HCT116 (cell line): ENCODE data around the gene RPL6. TPM values are rescaled to one million over a fixed set of nuclear protein-coding genes. Genes with fewer than 3 reads are reported as not detected.
A peak's percentile ranks its signal among the peaks of the same experiment; 100 is the strongest.

Experiments
- ATAC-seq: fragments of 200-7000 bp; cut with Tn5 transposase; 2 replicates; pipeline ENCODE4 v1.9.1; 2020; ENCODE audit warnings: mild to moderate bottlenecking, moderate library complexity
- BruUV-seq: library from RNA; stranded (reverse); fragments of 400-500 nt; replicated peaks from 2 replicates; lab custom pipeline; 2021; lab: Mats Ljungman, UMichigan
- CTCF ChIA-PET: fragments of 300-600 bp; sonication (Branson Sonifier 250); formaldehyde crosslinking; loops from one replicate; lab custom pipeline; 2021; ENCODE audit warnings: antibody characterized with exemption; lab: Charles Lee
- POLR2A ChIA-PET: fragments of 300-600, 350-600 bp; sonication (Branson Sonifier 250); formaldehyde crosslinking; loops from one replicate; lab custom pipeline; 2021; ENCODE audit warnings: antibody characterized with exemption; lab: Charles Lee
- RAD21 ChIA-PET, 2 experiments: fragments of 300-600 bp; sonication (Branson Sonifier 250); formaldehyde crosslinking; loops; one replicate each; lab custom pipeline; 2023; ENCODE audit warnings: low total read pairs in 2 of 2; ENCODE audit not compliant: uncharacterized antibody in 2 of 2, unreplicated experiment in 2 of 2, low non-redundant PET in 1 of 2; lab: Charles Lee
- DNase-seq: peaks from one replicate; pipeline ENCODE4 v3.0.0-alpha.2; 2010; ENCODE audit warnings: low read depth, low spot score
- H2AFZ ChIP-seq: fragments of 200-600 bp; shearing (Covaris generic), sonication (generic); 2 replicates; pipeline ENCODE4 v1.6.1; 2017; ENCODE audit warnings: low read depth, mixed run types, mixed read lengths, antibody characterized with exemption, low read length; ENCODE audit not compliant: poor library complexity, severe bottlenecking
- H3K27ac ChIP-seq: 2 replicates; pipeline ENCODE4 v1.5.1; 2012; ENCODE audit warnings: low read depth, low read length
- H3K27me3 ChIP-seq: fragments of 200-600 bp; sonication (generic); 2 replicates; pipeline ENCODE4 v1.6.1; 2016; ENCODE audit warnings: mixed run types, low read length, mixed read lengths; ENCODE audit not compliant: insufficient read depth
- H3K36me3 ChIP-seq, 2 experiments: fragments of 200-500 bp in 1 of 2; fragments of 200-600 bp in 1 of 2; sonication (Bioruptor generic) in 1 of 2; sonication (generic) in 1 of 2; 2 replicates each; pipeline versions ENCODE4 v1.5.1 to v1.6.1; 2014 to 2016; ENCODE audit warnings: low read length in 2 of 2, inconsistent platforms in 1 of 2, mixed read lengths in 1 of 2, mixed run types in 1 of 2; ENCODE audit not compliant: insufficient read depth in 2 of 2, control insufficient read depth in 1 of 2
- H3K4me1 ChIP-seq, 2 experiments: fragments of 200-600 bp in 1 of 2; sonication (generic) in 1 of 2; 2 replicates each; pipeline versions ENCODE4 v1.5.1 to v1.6.1; 2012 to 2017; ENCODE audit warnings: low read length in 2 of 2, inconsistent platforms in 1 of 2, mild to moderate bottlenecking in 1 of 2, mixed read lengths in 1 of 2, mixed run types in 1 of 2, moderate library complexity in 1 of 2; ENCODE audit not compliant: insufficient read depth in 2 of 2, control insufficient read depth in 1 of 2
- H3K4me2 ChIP-seq: fragments of 200-600 bp; sonication (generic); 2 replicates; pipeline ENCODE4 v1.6.1; 2017; ENCODE audit warnings: mixed run types, low read length, mixed read lengths
- H3K4me3 ChIP-seq, 2 experiments: fragments of 200-600 bp in 1 of 2; sonication (generic) in 1 of 2; replicated peaks in 1 of 2; 2 replicates each; pipeline ENCODE4 v1.5.1; 2011 to 2016; ENCODE audit warnings: low read length in 2 of 2, control low read depth in 1 of 2, low read depth in 1 of 2, mild to moderate bottlenecking in 1 of 2, mixed read lengths in 1 of 2, mixed run types in 1 of 2
- H3K79me2 ChIP-seq: fragments of 200-600 bp; sonication (generic); 2 replicates; pipeline ENCODE4 v1.6.1; 2017; ENCODE audit warnings: mild to moderate bottlenecking, mixed run types, low read length, moderate library complexity, mixed read lengths; ENCODE audit not compliant: insufficient read depth
- H3K9ac ChIP-seq: fragments of 200-600 bp; sonication (generic); 2 replicates; pipeline ENCODE4 v1.6.1; 2016; ENCODE audit warnings: low read length, mixed read lengths
- H3K9me2 ChIP-seq: fragments of 200-600 bp; sonication (generic), shearing (Covaris generic); 2 replicates; pipeline ENCODE4 v1.6.1; 2017; ENCODE audit warnings: mixed run types, mild to moderate bottlenecking, moderate library complexity; ENCODE audit not compliant: insufficient read depth
- H3K9me3 ChIP-seq, 2 experiments: fragments of 200-500 bp in 1 of 2; fragments of 200-600 bp in 1 of 2; sonication (Bioruptor generic) in 1 of 2; sonication (generic) in 1 of 2; 2 replicates each; pipeline ENCODE4 v1.6.1; 2014 to 2017; ENCODE audit warnings: low read length in 2 of 2, mixed read lengths in 2 of 2, inconsistent platforms in 1 of 2, low read depth in 1 of 2, mild to moderate bottlenecking in 1 of 2, mixed run types in 1 of 2, moderate library complexity in 1 of 2; ENCODE audit not compliant: control insufficient read depth in 1 of 2, insufficient read depth in 1 of 2
- H4K20me1 ChIP-seq: fragments of 200-600 bp; sonication (generic), shearing (Covaris generic); 2 replicates; pipeline ENCODE4 v1.6.1; 2017; ENCODE audit warnings: mixed run types, mild to moderate bottlenecking, moderate library complexity; ENCODE audit not compliant: insufficient read depth
- REST ChIP-seq: IDR thresholded peaks from 2 replicates; pipeline ENCODE4 v1.6.1; 2012; ENCODE audit warnings: low read depth
- TCF7L2 ChIP-seq: IDR thresholded peaks from 2 replicates; pipeline ENCODE4 v1.7.0; 2011; ENCODE audit warnings: borderline replicate concordance, inconsistent platforms; ENCODE audit not compliant: insufficient read depth, insufficient read length; ENCODE audit errors: extremely low read depth
- ZFX ChIP-seq: fragments of 450-650 bp; IDR thresholded peaks from 2 replicates; pipeline ENCODE4 v1.6.1; 2017
- intact Hi-C: fragments of 100-400 bp; cut with micrococcal nuclease; formaldehyde crosslinking; loops from 2 replicates; pipeline ENCODE4 v1.10.0; 2022
- total RNA-seq: library from RNA; stranded (reverse); gene quantifications from one replicate; pipeline ENCODE4 v1.2.1, GENCODE V29; 2021; ENCODE audit not compliant: unreplicated experiment
- TF ChIP-seq, protein P1 (sequence below): IDR thresholded peaks from 2 replicates; pipeline ENCODE4 v1.6.1; 2011; ENCODE audit warnings: mild to moderate bottlenecking, low read length, moderate library complexity; ENCODE audit not compliant: insufficient replicate concordance; ENCODE audit errors: extremely low read depth

RPL6 gene
- total RNA-seq, 1 experiment from 2014 or later: 1,845 TPM

GRCh38 chr12:112381406-112381882 is 28.0 kb downstream of the RPL6 start:
- Histone ChIP-seq H3K27ac (peak overlapping the region; percentile 86), H3K27me3 (no peaks in the 10 kb centered on the region), H4K20me1 (no peaks in the 10 kb centered on the region), H3K9me2 (no peaks in the 10 kb centered on the region), H3K4me2 (peak overlapping the region; percentile 93), H3K4me3 (peak overlapping the region; percentile 58 to 80), H3K4me1 (peaks cover 12 to 17% of the 10 kb centered on the region in 2 experiments; a peak in 3 of 4 replicates)
- ChIA-PET RAD21 (no interaction called here), CTCF (no interaction called here)
- DNase-seq (no peak), ATAC-seq (peak; percentile 63)
- TF ChIP-seq ZFX (peak; percentile 74), TCF7L2 (peak; percentile 75)
- TF ChIP-seq, protein P1, sequence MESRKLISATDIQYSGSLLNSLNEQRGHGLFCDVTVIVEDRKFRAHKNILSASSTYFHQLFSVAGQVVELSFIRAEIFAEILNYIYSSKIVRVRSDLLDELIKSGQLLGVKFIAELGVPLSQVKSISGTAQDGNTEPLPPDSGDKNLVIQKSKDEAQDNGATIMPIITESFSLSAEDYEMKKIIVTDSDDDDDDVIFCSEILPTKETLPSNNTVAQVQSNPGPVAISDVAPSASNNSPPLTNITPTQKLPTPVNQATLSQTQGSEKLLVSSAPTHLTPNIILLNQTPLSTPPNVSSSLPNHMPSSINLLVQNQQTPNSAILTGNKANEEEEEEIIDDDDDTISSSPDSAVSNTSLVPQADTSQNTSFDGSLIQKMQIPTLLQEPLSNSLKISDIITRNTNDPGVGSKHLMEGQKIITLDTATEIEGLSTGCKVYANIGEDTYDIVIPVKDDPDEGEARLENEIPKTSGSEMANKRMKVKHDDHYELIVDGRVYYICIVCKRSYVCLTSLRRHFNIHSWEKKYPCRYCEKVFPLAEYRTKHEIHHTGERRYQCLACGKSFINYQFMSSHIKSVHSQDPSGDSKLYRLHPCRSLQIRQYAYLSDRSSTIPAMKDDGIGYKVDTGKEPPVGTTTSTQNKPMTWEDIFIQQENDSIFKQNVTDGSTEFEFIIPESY: no peak
- TF ChIP-seq, all 23 proteins: peak for 2
- Histone ChIP-seq H2AFZ (no peak overlapping the region), H3K9me3 (no peaks in the 10 kb centered on the region), H3K9ac (peak overlapping the region; percentile 69), H3K79me2 (peaks cover 47% of the 10 kb centered on the region), H3K36me3 (no peaks in the 10 kb centered on the region)
- intact Hi-C loops: loop anchor here (10.0 kb wide), 3 partner anchors 87 to 347 kb away; partner anchors contain the start of gene NAA25
- POLR2A ChIA-PET: no interaction called here
- BruUV-seq: no TSS peak

DNA sequence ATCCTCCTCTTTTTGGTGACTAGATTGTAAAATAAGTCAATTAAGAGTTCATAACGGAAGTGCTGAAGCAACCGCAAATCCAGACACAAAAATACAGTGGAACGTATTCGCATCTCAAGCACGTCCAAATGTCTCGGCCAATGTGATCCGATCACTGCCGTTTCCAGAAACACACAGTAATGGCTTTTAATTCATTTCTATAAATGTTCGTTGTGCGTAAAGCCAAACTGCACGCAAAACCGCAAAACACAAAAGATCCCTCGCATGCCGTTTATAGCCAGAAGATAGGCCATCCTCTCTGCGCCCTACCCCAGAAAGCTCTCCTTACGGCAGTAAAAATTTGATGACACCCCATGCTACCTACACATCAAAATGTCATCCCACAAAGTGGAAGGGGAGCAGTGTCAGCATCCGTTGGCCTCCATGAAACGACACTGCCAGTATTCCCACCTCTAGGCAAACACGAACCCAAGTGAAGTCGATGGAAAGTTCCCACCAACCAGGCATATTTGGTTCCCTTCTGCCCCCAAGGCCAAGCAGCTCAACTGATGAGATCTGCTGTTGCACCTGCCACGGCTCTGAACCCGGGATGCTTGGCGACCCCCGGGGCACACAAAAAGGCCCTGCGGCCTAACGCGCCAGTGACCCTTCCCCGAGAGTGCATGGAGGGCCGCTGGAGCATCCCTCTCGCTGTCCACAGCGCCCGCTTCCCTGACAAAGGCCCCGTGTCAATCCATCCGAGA is 28.6 kb downstream of the RPL6 start:
- H3K79me2 ChIP-seq: peaks cover 47% of the 10 kb centered on the region
- H4K20me1 ChIP-seq: no peaks in the 10 kb centered on the region
- no peak for ATAC-seq
- H3K27me3 ChIP-seq: no peaks in the 10 kb centered on the region
- H3K4me1 ChIP-seq: peaks cover 12 to 17% of the 10 kb centered on the region in 2 experiments; a peak in 3 of 4 replicates
- H3K4me3 ChIP-seq: peak overlapping the region; percentile 58 to 80
- no peaks in the 10 kb centered on the region for H3K9me3 ChIP-seq
- TF ChIP-seq REST: no peak
- intact Hi-C loops: loop anchor here (10.0 kb wide), 3 partner anchors 86 to 346 kb away; partner anchors contain the start of gene NAA25
- no peaks in the 10 kb centered on the region for H3K36me3 ChIP-seq
- peak overlapping the region; percentile 69 for H3K9ac ChIP-seq
- peak overlapping the region; percentile 93 for H3K4me2 ChIP-seq
- H3K9me2 ChIP-seq: no peaks in the 10 kb centered on the region
- ChIA-PET POLR2A (no interaction called here), CTCF (no interaction called here), RAD21 (no interaction called here)
- H3K27ac ChIP-seq: peak overlapping the region; percentile 6; the same call in 1 of the 2 replicates
- H2AFZ ChIP-seq: no peak overlapping the region
- BruUV-seq: no TSS peak
- DNase-seq: no peak
